Endothelial cell (in vitro differentiated cells): ENCODE results near the gene TOP3A. TPM values are rescaled to one million over a fixed set of nuclear protein-coding genes. Genes with fewer than 3 reads are reported as not detected.
A peak's percentile ranks its signal among the peaks of the same experiment; 100 is the strongest.

Source experiments
- DNase-seq: peaks from one replicate; pipeline ENCODE4 v3.0.0; 2021; ENCODE audit warnings: low spot score
- H3K27ac Mint-ChIP-seq: one replicate; pipeline ENCODE4 v1.8.0; 2021; ENCODE audit warnings: mixed read lengths, inconsistent platforms; ENCODE audit not compliant: unreplicated experiment
- H3K27me3 Mint-ChIP-seq: one replicate; pipeline ENCODE4 v1.8.0; 2021; ENCODE audit warnings: mild to moderate bottlenecking, moderate library complexity, mixed read lengths, inconsistent platforms; ENCODE audit not compliant: unreplicated experiment
- H3K36me3 Mint-ChIP-seq: one replicate; pipeline ENCODE4 v1.8.0; 2021; ENCODE audit warnings: mild to moderate bottlenecking, low read depth, mixed read lengths, inconsistent platforms; ENCODE audit not compliant: unreplicated experiment
- H3K4me1 Mint-ChIP-seq: one replicate; pipeline ENCODE4 v1.8.0; 2021; ENCODE audit warnings: mild to moderate bottlenecking, mixed read lengths, inconsistent platforms; ENCODE audit not compliant: unreplicated experiment
- H3K4me3 Mint-ChIP-seq: one replicate; pipeline ENCODE4 v1.8.0; 2021; ENCODE audit warnings: mild to moderate bottlenecking, mixed read lengths, inconsistent platforms; ENCODE audit not compliant: unreplicated experiment
- H3K9me3 Mint-ChIP-seq: one replicate; pipeline ENCODE4 v1.8.0; 2021; ENCODE audit warnings: mixed read lengths, inconsistent platforms; ENCODE audit not compliant: unreplicated experiment
- total RNA-seq: library from RNA; stranded (reverse); fragmentation: NEBNext Ultra II Directional; extraction: Animal tissue kit (Norgen Biotek cat#: 25700); gene quantifications from one replicate; pipeline ENCODE4 v1.2.1, GENCODE V29; 2021; ENCODE audit not compliant: unreplicated experiment
- TF ChIP-seq, protein P1 (sequence below): fragments of 200-600 bp; sonication (generic); IDR thresholded peaks from one replicate; pipeline ENCODE4 v1.5.0; 2021; ENCODE audit warnings: antibody characterized with exemption; ENCODE audit not compliant: unreplicated experiment

Gene TOP3A
- total RNA-seq, 1 donor from 2014 or later, result 39.2 TPM

DNA sequence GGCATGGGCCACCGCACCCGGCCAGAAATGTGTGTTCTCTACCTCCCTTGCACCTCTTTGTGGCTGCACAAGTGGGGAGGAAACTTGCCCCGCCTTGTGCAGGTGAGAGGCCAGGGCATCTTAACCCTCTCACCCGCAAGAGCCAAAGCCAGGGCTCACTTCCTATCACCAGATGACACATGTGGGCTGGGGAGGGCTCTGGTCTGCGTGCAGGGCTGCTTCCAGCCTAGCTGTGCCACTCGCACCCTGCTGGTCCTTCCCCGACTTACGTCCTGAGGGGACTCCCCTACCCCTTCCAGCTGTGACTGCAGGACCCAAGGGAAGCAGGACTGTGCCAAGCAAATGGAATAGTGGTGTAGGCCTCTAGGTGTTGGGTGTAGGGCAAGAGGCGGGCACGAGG is 47.4 kb downstream of the TOP3A start:
- no peaks in the 10 kb centered on the region for H3K4me1 Mint-ChIP-seq
- no peak for DNase-seq

DNA sequence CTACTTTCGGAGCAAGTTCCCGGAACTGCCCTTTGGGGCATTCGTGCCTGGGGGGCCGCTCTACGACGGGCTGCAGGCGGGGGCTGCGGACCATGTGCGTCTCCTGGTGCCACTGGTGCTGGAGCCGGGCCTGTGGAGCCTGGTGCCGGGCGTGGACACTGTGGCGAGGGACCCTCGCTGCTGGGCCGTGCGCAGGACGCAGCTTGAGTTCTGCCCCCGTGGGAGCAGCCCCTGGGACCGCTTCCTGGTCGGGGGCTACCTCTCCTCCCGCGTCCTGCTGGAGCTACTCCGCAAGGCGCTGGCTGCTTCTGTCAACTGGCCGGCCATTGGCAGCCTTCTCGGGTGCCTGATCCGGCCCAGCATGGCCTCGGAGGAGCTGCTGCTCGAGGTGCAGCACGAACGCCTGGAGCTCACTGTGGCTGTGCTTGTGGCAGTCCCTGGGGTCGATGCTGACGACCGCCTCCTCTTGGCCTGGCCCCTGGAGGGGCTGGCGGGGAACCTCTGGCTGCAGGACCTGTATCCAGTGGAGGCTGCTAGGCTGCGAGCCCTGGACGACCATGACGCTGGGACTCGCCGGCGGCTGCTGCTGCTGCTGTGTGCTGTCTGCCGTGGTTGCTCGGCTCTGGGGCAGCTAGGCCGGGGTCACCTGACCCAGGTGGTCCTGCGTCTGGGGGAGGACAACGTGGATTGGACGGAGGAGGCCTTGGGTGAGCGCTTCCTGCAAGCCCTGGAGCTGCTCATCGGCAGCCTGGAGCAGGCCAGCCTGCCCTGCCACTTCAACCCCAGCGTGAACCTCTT is 50.7 kb downstream of the TOP3A start:
- Mint-ChIP-seq H3K36me3 (peaks cover 4% of the 10 kb centered on the region), H3K4me1 (peaks cover 5% of the 10 kb centered on the region), H3K27ac (no peak overlapping the region), H3K27me3 (peaks cover 5% of the 10 kb centered on the region), H3K4me3 (no peak overlapping the region), H3K9me3 (no peaks in the 10 kb centered on the region)
- no peak for DNase-seq
- TF ChIP-seq, protein P1, sequence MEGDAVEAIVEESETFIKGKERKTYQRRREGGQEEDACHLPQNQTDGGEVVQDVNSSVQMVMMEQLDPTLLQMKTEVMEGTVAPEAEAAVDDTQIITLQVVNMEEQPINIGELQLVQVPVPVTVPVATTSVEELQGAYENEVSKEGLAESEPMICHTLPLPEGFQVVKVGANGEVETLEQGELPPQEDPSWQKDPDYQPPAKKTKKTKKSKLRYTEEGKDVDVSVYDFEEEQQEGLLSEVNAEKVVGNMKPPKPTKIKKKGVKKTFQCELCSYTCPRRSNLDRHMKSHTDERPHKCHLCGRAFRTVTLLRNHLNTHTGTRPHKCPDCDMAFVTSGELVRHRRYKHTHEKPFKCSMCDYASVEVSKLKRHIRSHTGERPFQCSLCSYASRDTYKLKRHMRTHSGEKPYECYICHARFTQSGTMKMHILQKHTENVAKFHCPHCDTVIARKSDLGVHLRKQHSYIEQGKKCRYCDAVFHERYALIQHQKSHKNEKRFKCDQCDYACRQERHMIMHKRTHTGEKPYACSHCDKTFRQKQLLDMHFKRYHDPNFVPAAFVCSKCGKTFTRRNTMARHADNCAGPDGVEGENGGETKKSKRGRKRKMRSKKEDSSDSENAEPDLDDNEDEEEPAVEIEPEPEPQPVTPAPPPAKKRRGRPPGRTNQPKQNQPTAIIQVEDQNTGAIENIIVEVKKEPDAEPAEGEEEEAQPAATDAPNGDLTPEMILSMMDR, result no peak

More for the DNA sequence above, 47.4 kb downstream of the TOP3A start:
- TF ChIP-seq, protein P1, result no peak
- Mint-ChIP-seq H3K36me3 (no peaks in the 10 kb centered on the region), H3K4me3 (no peak overlapping the region), H3K27ac (no peak overlapping the region), H3K9me3 (no peaks in the 10 kb centered on the region), H3K27me3 (peaks cover 6% of the 10 kb centered on the region)

DNA sequence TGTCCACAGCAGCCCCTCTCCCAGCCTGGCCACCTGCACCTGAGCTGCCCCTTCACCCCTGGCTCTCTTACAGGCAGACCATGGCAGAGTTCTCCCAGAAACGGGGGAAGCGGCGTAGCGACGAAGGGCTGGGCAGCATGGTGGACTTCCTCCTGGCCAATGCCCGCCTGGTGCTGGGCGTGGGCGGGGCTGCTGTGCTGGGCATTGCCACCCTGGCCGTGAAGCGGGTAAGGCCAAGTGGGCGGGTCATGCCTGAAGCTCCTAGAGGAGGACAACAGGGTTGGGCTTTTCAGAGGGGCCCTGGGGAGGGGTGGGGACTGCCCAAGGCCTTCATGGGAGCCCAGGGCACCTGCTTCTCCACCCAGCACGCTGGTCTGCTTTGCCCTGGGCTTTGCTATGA is 52.2 kb downstream of the TOP3A start:
- Mint-ChIP-seq H3K36me3 (peaks cover 4% of the 10 kb centered on the region), H3K9me3 (no peaks in the 10 kb centered on the region), H3K27me3 (peaks cover 7% of the 10 kb centered on the region), H3K4me3 (peak overlapping the region; percentile 21), H3K4me1 (peaks cover 8% of the 10 kb centered on the region), H3K27ac (no peak overlapping the region)
- DNase-seq, result no peak
- TF ChIP-seq, protein P1, result no peak

DNA sequence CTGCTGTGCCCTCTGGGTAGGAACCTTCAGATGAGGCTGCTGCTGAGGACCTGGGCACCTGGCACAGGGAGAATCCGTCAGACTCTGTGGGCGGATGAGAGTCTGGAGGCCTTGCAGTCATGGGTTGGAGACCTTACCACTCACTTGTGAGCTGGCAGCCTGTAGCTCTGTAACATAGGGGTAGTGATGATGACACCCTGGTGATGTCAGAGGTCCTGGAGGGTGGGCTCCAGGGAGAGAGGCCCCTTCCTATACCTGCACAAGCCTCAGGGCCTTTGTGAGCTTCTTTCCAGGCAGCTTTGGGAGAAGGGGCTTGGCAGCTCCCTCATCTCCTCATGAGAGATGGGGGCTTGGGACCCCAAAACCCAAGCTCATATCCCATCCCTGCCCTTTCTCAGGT is 52.7 kb downstream of the TOP3A start:
- H3K27ac Mint-ChIP-seq, result no peak overlapping the region
- H3K27me3 Mint-ChIP-seq, result peaks cover 10% of the 10 kb centered on the region
- H3K36me3 Mint-ChIP-seq, result peaks cover 4% of the 10 kb centered on the region
- H3K9me3 Mint-ChIP-seq, result no peaks in the 10 kb centered on the region
- TF ChIP-seq, protein P1, result no peak
- H3K4me3 Mint-ChIP-seq, result peak overlapping the region; percentile 89
- peaks cover 12% of the 10 kb centered on the region for H3K4me1 Mint-ChIP-seq
- no peak for DNase-seq

DNA sequence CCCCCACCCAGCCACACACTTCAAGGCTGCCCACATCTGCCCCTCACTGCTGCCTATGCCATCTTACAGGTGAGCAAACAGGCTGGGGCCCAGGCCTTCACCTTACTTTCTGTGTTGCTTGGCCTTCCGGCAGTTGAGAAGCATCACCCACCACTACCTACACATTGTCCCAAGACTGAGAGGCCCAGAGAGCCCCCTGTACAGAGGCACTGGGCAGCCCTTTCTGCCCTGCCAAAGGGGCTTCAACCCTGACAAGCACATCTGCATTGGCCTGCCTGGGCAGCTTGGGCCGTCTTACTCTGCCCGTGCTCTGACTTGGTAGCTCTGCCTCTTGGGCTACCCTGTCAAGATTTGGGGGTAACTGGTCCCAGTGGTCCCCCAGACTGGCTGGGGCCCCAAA is 53.1 kb downstream of the TOP3A start:
- TF ChIP-seq, protein P1, result no peak
- H3K36me3 Mint-ChIP-seq, result peaks cover 4% of the 10 kb centered on the region
- peaks cover 12% of the 10 kb centered on the region for H3K27me3 Mint-ChIP-seq
- H3K9me3 Mint-ChIP-seq, result no peaks in the 10 kb centered on the region
- peak overlapping the region; percentile 89 for H3K4me3 Mint-ChIP-seq
- no peak overlapping the region for H3K27ac Mint-ChIP-seq
- H3K4me1 Mint-ChIP-seq, result peaks cover 15% of the 10 kb centered on the region
- DNase-seq, result no peak
